Sigmoid colon (tissue), 4 donors: ENCODE data around the gene AMACR.

Experiments used
- CTCF ChIP-seq, 4 experiments: fragments of 450-650 bp in 3 of 4; fragments of 200-600 bp in 1 of 4; IDR thresholded peaks; one replicate each; pipeline ENCODE4 v1.5.1; 2016 to 2019; ENCODE audit warnings: antibody characterized with exemption in 4 of 4, mild to moderate bottlenecking in 3 of 4, moderate library complexity in 2 of 4
- EP300 ChIP-seq, 4 donors: sonication (generic); formaldehyde crosslinking; IDR thresholded peaks; one replicate each; pipeline ENCODE4 v1.6.1; 2017; ENCODE audit warnings: antibody characterized with exemption in 4 of 4
- POLR2A ChIP-seq, 2 donors: fragments of 450-650 bp; IDR thresholded peaks; one replicate each; pipeline ENCODE4 v1.6.1; 2016; ENCODE audit warnings: antibody characterized with exemption in 2 of 2, mild to moderate bottlenecking in 2 of 2, moderate library complexity in 2 of 2

DNA sequence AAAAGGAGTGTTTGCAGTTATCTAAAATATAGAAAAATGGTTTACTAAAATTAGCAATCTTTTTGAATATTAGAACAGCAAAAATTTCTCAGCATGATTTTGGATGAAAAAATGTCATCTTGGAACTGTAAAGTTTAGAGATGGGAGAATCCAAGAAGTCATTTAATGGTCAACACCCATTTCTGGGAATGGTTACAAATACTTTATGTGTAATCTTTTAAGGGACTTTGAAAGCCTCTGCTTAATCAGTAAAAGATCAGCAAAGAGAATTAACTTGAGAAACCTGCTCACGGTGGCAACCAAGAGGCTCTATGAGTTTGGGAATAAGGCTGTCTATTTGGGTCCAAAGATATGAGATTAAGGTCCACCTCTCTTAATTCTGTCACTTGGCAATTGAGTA, 22.2 kb upstream of the AMACR start:
- no peak for TF ChIP-seq CTCF (IDR thresholded peaks at IDR 0.05)
- no peak for TF ChIP-seq POLR2A (IDR thresholded peaks at IDR 0.05)
- no peak for TF ChIP-seq EP300 (IDR thresholded peaks at IDR 0.05)
